ENCODE measurements around the gene PTPRT.

PTPRT gene

GRCh38 chr20:42975974-42976373 lies 213.7 kb downstream of the PTPRT start:
- no peak for DNase-seq (ENCODE audit: low read depth, low spot score)

- no peak for DNase-seq (ENCODE audit: low read depth, low spot score)
These were observed 215.4 kb downstream of the PTPRT start for GRCh38 chr20:42974347-42974746.

- no peak for DNase-seq (ENCODE audit: low read depth, low spot score)
These were observed 217.1 kb downstream of the PTPRT start for GRCh38 chr20:42972591-42972990.

GRCh38 chr20:42968746-42969145 lies 221.0 kb downstream of the PTPRT start:
- DNase-seq (ENCODE audit: low read depth, low spot score): no peak

GRCh38 chr20:42963796-42964195 lies 225.9 kb downstream of the PTPRT start:
- DNase-seq (ENCODE audit: low read depth, low spot score): no peak

- DNase-seq (ENCODE audit: low read depth, low spot score): no peak
These were observed 227.9 kb downstream of the PTPRT start for GRCh38 chr20:42961771-42962170.

GRCh38 chr20:42959996-42960395 lies 229.7 kb downstream of the PTPRT start:
- DNase-seq (ENCODE audit: low read depth, low spot score): no peak

GRCh38 chr20:42958367-42959069 lies 231.2 kb downstream of the PTPRT start:
- DNase-seq (ENCODE audit: low read depth, low spot score): no peak

GRCh38 chr20:42957704-42958095 lies 232.0 kb downstream of the PTPRT start:
- DNase-seq (ENCODE audit: low read depth, low spot score): no peak

- no peak for DNase-seq (ENCODE audit: low read depth, low spot score)
These were observed 232.5 kb downstream of the PTPRT start for GRCh38 chr20:42957018-42957703.

GRCh38 chr20:42955713-42956112 lies 234.0 kb downstream of the PTPRT start:
- no peak for DNase-seq (ENCODE audit: low read depth, low spot score)

- DNase-seq (ENCODE audit: low read depth, low spot score): no peak
These were observed 234.8 kb downstream of the PTPRT start for GRCh38 chr20:42954951-42955350.

- no peak for DNase-seq (ENCODE audit: low read depth, low spot score)
These were observed 239.8 kb downstream of the PTPRT start for GRCh38 chr20:42949950-42950349.

GRCh38 chr20:42945234-42945994 lies 244.3 kb downstream of the PTPRT start:
- DNase-seq (ENCODE audit: low read depth, low spot score): no peak

GRCh38 chr20:42941629-42942028 lies 248.1 kb downstream of the PTPRT start:
- DNase-seq (ENCODE audit: low read depth, low spot score): no peak

GRCh38 chr20:42938441-42939205 lies 251.1 kb downstream of the PTPRT start:
- DNase-seq (ENCODE audit: low read depth, low spot score): no peak

- DNase-seq (ENCODE audit: low read depth, low spot score): no peak
These were observed 253.2 kb downstream of the PTPRT start for GRCh38 chr20:42936482-42936881.

- no peak for DNase-seq (ENCODE audit: low read depth, low spot score)
These were observed 265.5 kb downstream of the PTPRT start for GRCh38 chr20:42924215-42924614.

- no peak for DNase-seq (ENCODE audit: low read depth, low spot score)
These were observed 266.3 kb downstream of the PTPRT start for GRCh38 chr20:42923348-42923918.

- no peak for DNase-seq (ENCODE audit: low read depth, low spot score)
These were observed 268.9 kb downstream of the PTPRT start for GRCh38 chr20:42920776-42921175.

- no peak for DNase-seq (ENCODE audit: low read depth, low spot score)
These were observed 270.4 kb downstream of the PTPRT start for GRCh38 chr20:42919316-42919715.

GRCh38 chr20:42915081-42915480 lies 274.6 kb downstream of the PTPRT start:
- DNase-seq (ENCODE audit: low read depth, low spot score): no peak
